GM12891 (cell line): ENCODE data around the gene TMEM184A.

Experiments used
- DNase-seq: peaks from one replicate; pipeline ENCODE4 v3.0.0; 2011; ENCODE audit warnings: low spot score; ENCODE audit not compliant: insufficient read length
- FAIRE-seq: peaks from 2 replicates; lab custom pipeline; 2011; peaks lifted over from hg19 to GRCh38; lab: Jason Lieb, UNC
- PAX5 ChIP-seq: IDR thresholded peaks from 2 replicates; pipeline ENCODE4 v1.6.1; 2011; ENCODE audit warnings: low read length, moderate library complexity, mild to moderate bottlenecking; ENCODE audit not compliant: insufficient read depth, severe bottlenecking
- POLR2A ChIP-seq: IDR thresholded peaks from 2 replicates; pipeline ENCODE4 v1.6.1; 2011; ENCODE audit warnings: low read depth, low read length, control low read depth
- POLR2AphosphoS5 ChIP-seq: IDR thresholded peaks from 2 replicates; pipeline ENCODE4 v1.6.1; 2011; ENCODE audit warnings: low read depth, low read length, control low read depth
- POU2F2 ChIP-seq: IDR thresholded peaks from 2 replicates; pipeline ENCODE4 v1.6.1; 2011; ENCODE audit warnings: low read depth, mild to moderate bottlenecking, control low read depth, low read length, moderate library complexity
- SPI1 ChIP-seq: IDR thresholded peaks from 2 replicates; pipeline ENCODE4 v1.6.1; 2011; ENCODE audit warnings: low read depth, low read length, control low read depth
- TAF1 ChIP-seq: IDR thresholded peaks from 2 replicates; pipeline ENCODE4 v1.6.1; 2011; ENCODE audit warnings: low read depth, low read length, control low read depth

The TMEM184A gene

DNA sequence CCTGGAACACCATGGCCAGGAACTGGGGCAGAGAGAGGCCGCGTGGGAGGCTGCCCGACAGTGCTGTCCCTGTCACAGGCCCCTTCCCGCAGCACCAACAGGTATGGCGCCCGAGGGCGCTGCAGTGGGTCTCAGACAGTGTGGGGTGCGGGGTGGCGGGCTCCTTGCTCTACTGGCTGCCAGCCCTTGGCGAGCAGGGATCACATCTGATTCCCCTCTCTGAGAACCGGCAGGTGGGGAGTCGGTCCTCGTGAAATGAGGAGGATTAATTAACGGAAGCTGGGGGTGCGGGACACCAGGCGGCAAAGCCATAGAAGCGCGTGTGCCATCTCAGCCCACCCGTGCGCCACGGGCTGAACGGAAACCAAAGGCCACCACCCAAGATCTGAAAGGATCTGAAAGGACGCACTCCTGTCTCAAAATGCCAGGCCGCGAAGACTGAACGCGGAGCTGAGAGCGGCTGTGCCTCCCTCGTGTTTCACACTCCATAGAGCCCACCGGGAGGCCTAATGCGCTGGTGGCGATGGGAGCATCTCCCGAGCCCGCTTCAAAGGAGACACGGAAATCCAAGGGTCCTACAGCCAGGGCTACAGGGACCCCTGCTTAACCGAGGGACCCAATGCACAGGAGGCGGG is 58.6 kb downstream of the TMEM184A start:
- no peak for TF ChIP-seq SPI1
- TF ChIP-seq POLR2A, result no peak
- TF ChIP-seq TAF1, result no peak
- TF ChIP-seq POLR2AphosphoS5, result no peak
- no peak for TF ChIP-seq POU2F2
- TF ChIP-seq PAX5, result no peak
- FAIRE-seq, result no peak
- no peak for DNase-seq

DNA sequence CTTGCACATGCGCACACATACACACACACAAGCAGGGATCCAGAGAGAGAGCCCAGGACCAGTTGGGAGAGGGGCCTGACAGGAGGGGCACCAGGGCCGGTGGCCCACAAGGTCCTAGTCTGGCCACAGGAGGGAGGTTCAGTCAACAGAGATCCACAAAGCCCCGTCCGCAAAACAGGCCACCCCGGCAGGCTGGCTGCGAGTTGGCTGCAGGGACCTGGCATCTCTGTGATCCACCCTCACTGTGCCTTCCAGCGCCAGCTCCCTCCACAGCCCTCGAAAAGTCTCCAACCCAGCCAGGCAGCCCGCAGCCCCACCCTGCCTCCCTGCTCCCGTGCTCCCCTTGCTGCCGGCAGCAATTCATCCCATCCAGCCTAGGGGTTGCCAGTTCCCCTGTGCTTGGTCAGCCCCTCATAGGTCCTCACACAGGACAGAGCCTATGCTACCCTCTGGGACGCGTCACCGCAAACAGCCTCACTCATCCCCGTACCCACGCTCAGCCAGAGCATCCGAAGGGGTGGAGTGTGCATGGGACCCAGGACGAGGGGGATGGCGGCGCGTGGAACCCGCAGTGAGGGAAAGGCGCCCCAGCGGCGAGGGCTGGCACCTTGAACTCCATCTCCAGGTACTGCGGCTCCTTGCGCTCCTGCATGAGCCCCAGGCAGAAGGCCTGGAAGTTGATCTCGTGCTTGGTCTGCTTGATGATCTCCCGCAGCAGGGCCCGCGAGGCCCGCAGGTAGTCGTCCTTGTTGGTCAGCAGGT is 59.3 kb downstream of the TMEM184A start:
- FAIRE-seq (no peak), DNase-seq (no peak)
- TF ChIP-seq TAF1 (no peak), POLR2A (no peak), POU2F2 (no peak), POLR2AphosphoS5 (no peak), PAX5 (no peak), SPI1 (no peak)

DNA sequence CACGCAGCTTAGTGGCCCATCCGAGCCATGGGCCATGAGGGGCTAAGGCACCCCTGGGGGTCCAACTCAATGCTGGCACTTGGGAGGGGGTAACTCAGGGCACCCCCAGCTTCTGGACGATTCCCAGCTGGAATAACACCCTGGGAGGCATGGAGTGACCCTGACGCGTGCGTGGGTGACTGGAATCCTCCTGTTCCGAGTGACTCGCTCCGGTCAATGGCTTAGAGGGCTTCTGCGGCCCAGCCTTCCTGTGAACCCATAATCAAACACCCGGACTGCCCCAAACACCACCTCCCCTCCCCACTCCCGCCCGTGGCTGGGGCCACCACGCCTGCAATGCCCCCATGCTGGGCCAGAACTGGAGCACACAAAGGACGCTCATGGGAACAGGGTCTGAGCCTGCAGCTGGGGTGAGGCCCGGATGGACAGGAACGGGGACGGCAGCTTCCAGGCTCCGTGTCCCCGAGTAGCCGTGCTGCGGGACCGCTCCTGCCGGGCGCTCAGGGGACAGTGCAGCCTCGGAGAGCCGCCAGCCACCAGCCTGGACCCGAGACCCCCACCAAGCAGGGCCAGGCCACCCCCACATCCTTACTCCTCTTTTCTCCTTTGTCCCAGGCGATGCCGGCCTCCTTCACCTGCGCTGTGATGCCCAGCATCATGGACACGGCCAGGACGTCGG is 60.3 kb downstream of the TMEM184A start:
- TF ChIP-seq TAF1, result no peak
- TF ChIP-seq POU2F2, result no peak
- TF ChIP-seq SPI1, result no peak
- no peak for TF ChIP-seq POLR2AphosphoS5
- TF ChIP-seq PAX5, result no peak
- no peak for TF ChIP-seq POLR2A
- FAIRE-seq (no peak), DNase-seq (no peak)

DNA sequence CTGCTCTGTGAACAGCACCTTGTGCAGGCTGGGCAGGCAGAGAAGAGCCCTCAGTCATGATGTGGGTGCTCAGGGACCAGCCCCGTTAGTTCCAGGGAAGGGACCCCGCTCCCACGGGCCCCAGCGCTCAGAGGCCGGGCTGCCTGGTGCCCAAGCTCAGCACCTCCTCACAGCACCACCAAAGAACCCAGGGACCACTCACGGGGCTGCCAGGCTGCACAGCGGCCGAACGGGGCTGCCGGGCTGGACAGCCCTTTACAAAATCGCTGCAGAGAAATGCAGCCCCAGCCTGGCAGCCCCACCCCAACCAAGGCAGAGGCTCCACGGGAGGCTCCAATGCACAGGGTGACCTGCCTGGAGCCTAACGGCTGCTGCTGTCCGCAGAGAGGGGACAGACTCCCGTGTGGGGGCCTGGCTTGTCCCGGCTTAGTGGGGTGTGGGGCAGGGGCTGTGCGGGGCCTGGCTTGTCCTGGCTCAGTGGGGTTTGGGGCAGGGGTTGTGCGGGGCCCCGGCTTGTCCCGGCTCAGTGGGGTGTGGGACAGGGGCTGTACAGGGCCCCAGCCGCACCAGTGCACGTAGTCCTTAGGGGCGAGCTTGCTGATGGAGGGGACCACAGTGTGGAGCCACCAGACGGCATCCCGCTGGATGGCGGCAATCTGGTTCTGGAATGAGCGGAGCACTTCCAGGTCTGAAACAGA is 61.0 kb downstream of the TMEM184A start:
- FAIRE-seq, result no peak
- no peak for TF ChIP-seq SPI1
- no peak for TF ChIP-seq PAX5
- TF ChIP-seq TAF1, result no peak
- no peak for TF ChIP-seq POLR2AphosphoS5
- no peak for TF ChIP-seq POLR2A
- TF ChIP-seq POU2F2, result no peak
- DNase-seq, result no peak

DNA sequence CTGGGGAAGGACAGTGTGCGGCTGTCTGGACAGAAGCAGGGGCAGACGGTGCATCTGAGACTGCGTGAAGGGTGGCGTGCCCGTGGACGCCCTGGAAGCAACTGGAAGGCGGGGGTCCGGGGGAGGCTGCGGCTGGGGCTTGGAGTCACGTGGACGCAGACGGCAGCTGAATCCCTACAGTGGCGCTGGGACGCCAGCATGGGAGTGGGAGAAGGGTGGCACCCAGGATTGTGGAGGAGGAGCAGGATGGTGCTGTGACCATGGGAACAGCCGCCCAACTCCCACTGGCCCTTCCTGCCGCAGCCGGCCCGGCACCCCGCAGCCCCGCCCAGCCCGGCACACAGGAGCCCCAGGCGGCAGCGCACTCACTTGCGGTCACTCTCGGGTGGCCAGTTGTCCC is 61.6 kb downstream of the TMEM184A start:
- DNase-seq, result no peak
- no peak for TF ChIP-seq POLR2A
- no peak for TF ChIP-seq POLR2AphosphoS5
- TF ChIP-seq PAX5, result no peak
- no peak for TF ChIP-seq POU2F2
- TF ChIP-seq TAF1, result no peak
- no peak for TF ChIP-seq SPI1
- FAIRE-seq, result no peak

DNA sequence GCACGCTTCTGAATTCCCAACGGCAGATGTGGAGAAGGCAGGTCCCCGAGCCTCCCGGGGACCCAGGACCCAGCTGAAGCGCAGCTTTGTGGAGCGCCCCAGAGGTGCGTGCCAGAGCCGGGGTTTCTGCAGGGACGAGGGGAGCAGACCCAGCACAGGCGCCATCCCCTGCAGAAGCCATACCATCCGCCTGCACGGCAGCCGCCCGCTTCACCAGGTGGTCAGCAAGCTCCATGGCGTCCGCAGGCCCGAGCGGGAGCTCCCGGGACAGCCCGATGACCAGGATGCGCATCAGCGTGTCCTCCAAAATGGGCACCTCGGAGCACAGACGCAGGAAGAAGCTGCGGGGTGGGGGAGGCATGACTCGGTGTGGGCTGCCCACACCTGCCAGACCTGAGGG is 62.4 kb downstream of the TMEM184A start:
- TF ChIP-seq POLR2AphosphoS5, result no peak
- no peak for TF ChIP-seq SPI1
- TF ChIP-seq POU2F2, result no peak
- FAIRE-seq (no peak), DNase-seq (no peak)

DNA sequence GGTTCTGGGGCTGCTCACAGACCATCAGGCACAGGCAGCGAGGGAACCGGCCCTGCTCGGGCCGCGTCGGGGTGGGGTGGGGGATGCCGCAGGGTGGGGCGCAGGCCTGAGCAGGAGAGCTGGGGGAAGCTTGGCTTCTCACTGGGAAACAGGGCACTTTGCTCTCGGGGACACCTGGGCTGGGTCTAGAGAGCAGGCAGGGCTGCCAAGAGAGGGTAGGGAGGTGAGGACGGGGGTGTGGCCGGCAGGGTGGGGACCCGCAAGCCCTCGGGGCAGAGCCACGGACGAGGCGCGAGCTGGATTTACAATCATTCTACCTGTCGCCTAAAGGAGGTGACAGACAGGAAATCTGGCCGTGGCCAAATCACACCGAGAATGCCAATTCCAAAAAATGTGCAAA is 62.9 kb downstream of the TMEM184A start:
- TF ChIP-seq TAF1 (no peak), SPI1 (no peak), PAX5 (no peak), POLR2AphosphoS5 (no peak), POU2F2 (no peak), POLR2A (no peak)
- DNase-seq (no peak), FAIRE-seq (no peak)

DNA sequence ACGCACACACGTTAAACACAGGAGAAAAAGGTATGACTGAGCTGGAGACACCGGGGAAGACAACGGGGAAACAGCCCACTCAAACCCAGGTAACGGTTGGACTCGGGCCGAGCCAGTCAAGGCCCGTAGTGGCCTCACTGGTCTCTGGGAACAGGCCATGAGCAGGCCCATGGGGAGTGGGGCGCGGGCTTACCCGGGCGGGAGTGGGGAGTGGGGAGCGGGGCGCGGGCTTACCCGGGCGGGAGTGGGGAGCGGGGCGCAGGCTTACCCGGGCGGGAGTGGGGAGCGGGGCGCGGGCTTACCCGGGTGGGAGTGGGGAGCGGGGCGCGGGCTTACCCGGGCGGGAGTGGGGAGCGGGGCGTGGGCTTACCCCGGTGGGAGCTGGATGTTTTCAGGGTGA is 63.4 kb downstream of the TMEM184A start:
- no peak for FAIRE-seq
- DNase-seq, result no peak
- no peak for TF ChIP-seq POU2F2
- no peak for TF ChIP-seq POLR2AphosphoS5
- TF ChIP-seq TAF1, result no peak
- TF ChIP-seq POLR2A, result no peak
- TF ChIP-seq SPI1, result no peak
- no peak for TF ChIP-seq PAX5
